Measurements from ENCODE around the gene TNNC2.
"Not testable (repeated sequence)": the region's sequence is repeated elsewhere in the genome, so short reads cannot be mapped to it uniquely, and the experiment has no call there.

DNA sequence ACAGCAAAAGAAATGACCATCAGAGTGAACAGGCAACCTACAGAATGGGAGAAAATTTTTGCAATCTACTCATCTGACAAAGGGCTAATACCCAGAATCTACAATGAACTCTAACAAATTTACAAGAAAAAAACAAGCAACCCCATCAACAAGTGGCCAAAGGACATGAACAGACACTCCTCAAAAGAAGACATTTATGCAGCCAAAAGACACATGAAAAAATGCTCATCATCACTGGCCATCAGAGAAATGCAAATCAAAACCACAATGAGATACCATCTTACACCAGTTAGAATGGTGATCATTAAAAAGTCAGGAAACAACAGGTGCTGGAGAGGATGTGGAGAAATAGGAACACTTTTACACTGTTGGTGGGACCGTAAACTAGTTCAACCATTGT, 29.6 kb downstream of the TNNC2 start:
- not testable (repeated sequence) for TF ChIP-seq CTCF (conservative IDR thresholded peaks at IDR 0.05; ENCODE audit: low read length); EZH2phosphoT487 (IDR thresholded peaks at IDR 0.05; ENCODE audit: borderline replicate concordance, low read depth, low read length)

All from OCI-LY7 (cell line).